ENCODE results near the gene FGB.

DNA sequence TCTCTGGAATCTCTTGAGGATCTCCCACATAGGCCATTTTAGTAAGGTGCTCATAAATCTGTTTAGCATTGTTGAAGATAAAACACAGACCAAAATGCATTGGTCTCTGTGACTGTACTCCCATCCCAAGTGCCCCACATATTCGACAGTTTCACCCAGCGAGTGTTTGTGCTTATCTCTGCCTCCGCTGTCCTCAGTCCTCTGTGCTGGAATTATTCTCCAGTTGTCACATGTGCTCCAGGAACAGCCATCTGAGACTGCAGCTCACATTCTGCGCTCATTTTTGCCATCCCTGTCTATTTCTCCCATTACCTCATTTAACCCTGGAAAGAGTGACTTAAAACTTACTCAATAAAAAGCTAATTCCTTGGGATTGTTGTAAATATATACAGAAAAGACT, 43.6 kb upstream of the FGB start:
- TF ChIP-seq POLR2AphosphoS5 (IDR thresholded peaks at IDR 0.05; ENCODE audit: low read depth, low read length) (no peak), TAF1 (IDR thresholded peaks at IDR 0.05; ENCODE audit: borderline replicate concordance, low read depth, low read length) (no peak), POLR2A (IDR thresholded peaks at IDR 0.05; ENCODE audit: low read depth, low read length) (no peak)
